Skin epidermis (tissue), 12 donors: ENCODE data around the gene NR1H3.
A peak's percentile ranks its signal among the peaks of the same experiment; 100 is the strongest.

Experiments used
- H3K27ac ChIP-seq, 21 experiments: fragments of 200-600 bp; sonication (generic) in 11 of 21; one replicate each; pipeline ENCODE4 v1.5.0; 2020; ENCODE audit warnings: mild to moderate bottlenecking in 3 of 21, inconsistent platforms in 2 of 21, moderate library complexity in 2 of 21
- H3K4me3 ChIP-seq, 7 experiments: fragments of 200-600 bp; sonication (generic) in 2 of 7; one replicate each; pipeline ENCODE4 v1.5.0; 2020; ENCODE audit warnings: inconsistent platforms in 2 of 7, mild to moderate bottlenecking in 2 of 7, moderate library complexity in 1 of 7

The NR1H3 gene

GRCh38 chr11:47242596-47243192 is 15.1 kb upstream of the NR1H3 start:
- no peak overlapping the region for H3K4me3 ChIP-seq

GRCh38 chr11:47243454-47243853 is 14.3 kb upstream of the NR1H3 start:
- no peak overlapping the region for H3K4me3 ChIP-seq
- H3K27ac ChIP-seq, result peak overlapping the region in 2 of 21 experiments; percentile 19 to 42

More at GRCh38 chr11:47242596-47243192, 15.1 kb upstream of the NR1H3 start:
- peak overlapping the region in 2 of 21 experiments; percentile 19 to 42 for H3K27ac ChIP-seq

GRCh38 chr11:47244448-47245350 is 13.1 kb upstream of the NR1H3 start:
- peak overlapping the region in 7 of 21 experiments; percentile 4 to 44 (median 17) for H3K27ac ChIP-seq

GRCh38 chr11:47245611-47246357 is 12.0 kb upstream of the NR1H3 start:
- Histone ChIP-seq H3K27ac (peak overlapping the region in 4 of 21 experiments; percentile 17 to 35 (median 18)), H3K4me3 (no peak overlapping the region)

More at GRCh38 chr11:47244448-47245350, 13.1 kb upstream of the NR1H3 start:
- H3K4me3 ChIP-seq, result no peak overlapping the region

GRCh38 chr11:47247502-47247901 is 10.3 kb upstream of the NR1H3 start:
- peak overlapping the region in 4 of 21 experiments; percentile 2 to 98 (median 95) for H3K27ac ChIP-seq
- peak overlapping the region in 4 of 7 experiments; percentile 62 to 82 (median 71) for H3K4me3 ChIP-seq

GRCh38 chr11:47248304-47248663 is 9.5 kb upstream of the NR1H3 start:
- H3K27ac ChIP-seq, result peak overlapping the region; percentile 60 to 98 (median 93)
- H3K4me3 ChIP-seq, result peak overlapping the region; percentile 62 to 82 (median 68)

GRCh38 chr11:47248664-47249377 is 9.0 kb upstream of the NR1H3 start, which contains the start of gene ACP2:
Gene ACP2 (minus strand): TSS chr11:47248814. CDS start chr11:47248789, 25 bp downstream.
- peak within 1 kb of the TSS; percentile 62 to 82 (median 68) for H3K4me3 ChIP-seq
- peak within 1 kb of the TSS; percentile 60 to 98 (median 93) for H3K27ac ChIP-seq

GRCh38 chr11:47249378-47249715 is 8.4 kb upstream of the NR1H3 start:
- Histone ChIP-seq H3K4me3 (peak overlapping the region; percentile 62 to 82 (median 68)), H3K27ac (peak overlapping the region in 20 of 21 experiments; percentile 75 to 98 (median 93))

- H3K4me3 ChIP-seq, result no peak overlapping the region
- H3K27ac ChIP-seq, result no peak overlapping the region
Observed at GRCh38 chr11:47251751-47252150, 6.0 kb upstream of the NR1H3 start.

GRCh38 chr11:47253660-47254059 is 4.1 kb upstream of the NR1H3 start:
- Histone ChIP-seq H3K27ac (peak overlapping the region in 19 of 21 experiments; percentile 10 to 80 (median 56)), H3K4me3 (no peak overlapping the region)

- peak overlapping the region in 19 of 21 experiments; percentile 10 to 80 (median 56) for H3K27ac ChIP-seq
- no peak overlapping the region for H3K4me3 ChIP-seq
Observed at GRCh38 chr11:47254386-47254785, 3.4 kb upstream of the NR1H3 start.

GRCh38 chr11:47256374-47256773 is 1.4 kb upstream of the NR1H3 start:
- H3K4me3 ChIP-seq, result no peak overlapping the region
- H3K27ac ChIP-seq, result peak overlapping the region in 1 of 21 experiments; percentile 38

- peak overlapping the region in 17 of 21 experiments; percentile 23 to 80 (median 72) for H3K27ac ChIP-seq
- peak overlapping the region in 2 of 7 experiments; percentile 11 to 15 for H3K4me3 ChIP-seq
Observed at GRCh38 chr11:47257177-47257516, 649 bp upstream of the NR1H3 start.

- Histone ChIP-seq H3K27ac (peak overlapping the region in 20 of 21 experiments; percentile 23 to 80 (median 70)), H3K4me3 (peak overlapping the region in 6 of 7 experiments; percentile 5 to 18 (median 12))
Observed at GRCh38 chr11:47258317-47258902, 614 bp downstream of the NR1H3 start.

- H3K4me3 ChIP-seq, result no peak overlapping the region
- peak overlapping the region in 6 of 21 experiments; percentile 3 to 72 (median 37) for H3K27ac ChIP-seq
Observed at GRCh38 chr11:47259232-47259977, 1.6 kb downstream of the NR1H3 start.

GRCh38 chr11:47260366-47260765 is 2.6 kb downstream of the NR1H3 start:
- Histone ChIP-seq H3K27ac (no peak overlapping the region), H3K4me3 (no peak overlapping the region)

- Histone ChIP-seq H3K27ac (no peak overlapping the region), H3K4me3 (no peak overlapping the region)
Observed at GRCh38 chr11:47261291-47261800, 3.5 kb downstream of the NR1H3 start.

- H3K27ac ChIP-seq, result no peak overlapping the region
- H3K4me3 ChIP-seq, result no peak overlapping the region
Observed at GRCh38 chr11:47264119-47264518, 6.3 kb downstream of the NR1H3 start.
